Stimulated activated CD8-positive, alpha-beta memory T cell treated with anti-CD3 and anti-CD28 coated beads, Interleukin-4, amount 100 ng/mL, for 4 hours (primary cell): ENCODE data around the gene MOGAT2.
"Not testable (repeated sequence)": the region's sequence is repeated elsewhere in the genome, so short reads cannot be mapped to it uniquely, and the experiment has no call there.

Experiments used
- DNase-seq, 2 donors: peaks; one replicate each; pipeline ENCODE4 v3.0.0-alpha.2; 2020; ENCODE audit warnings: low read depth in 2 of 2, low spot score in 1 of 2

MOGAT2 gene

DNA sequence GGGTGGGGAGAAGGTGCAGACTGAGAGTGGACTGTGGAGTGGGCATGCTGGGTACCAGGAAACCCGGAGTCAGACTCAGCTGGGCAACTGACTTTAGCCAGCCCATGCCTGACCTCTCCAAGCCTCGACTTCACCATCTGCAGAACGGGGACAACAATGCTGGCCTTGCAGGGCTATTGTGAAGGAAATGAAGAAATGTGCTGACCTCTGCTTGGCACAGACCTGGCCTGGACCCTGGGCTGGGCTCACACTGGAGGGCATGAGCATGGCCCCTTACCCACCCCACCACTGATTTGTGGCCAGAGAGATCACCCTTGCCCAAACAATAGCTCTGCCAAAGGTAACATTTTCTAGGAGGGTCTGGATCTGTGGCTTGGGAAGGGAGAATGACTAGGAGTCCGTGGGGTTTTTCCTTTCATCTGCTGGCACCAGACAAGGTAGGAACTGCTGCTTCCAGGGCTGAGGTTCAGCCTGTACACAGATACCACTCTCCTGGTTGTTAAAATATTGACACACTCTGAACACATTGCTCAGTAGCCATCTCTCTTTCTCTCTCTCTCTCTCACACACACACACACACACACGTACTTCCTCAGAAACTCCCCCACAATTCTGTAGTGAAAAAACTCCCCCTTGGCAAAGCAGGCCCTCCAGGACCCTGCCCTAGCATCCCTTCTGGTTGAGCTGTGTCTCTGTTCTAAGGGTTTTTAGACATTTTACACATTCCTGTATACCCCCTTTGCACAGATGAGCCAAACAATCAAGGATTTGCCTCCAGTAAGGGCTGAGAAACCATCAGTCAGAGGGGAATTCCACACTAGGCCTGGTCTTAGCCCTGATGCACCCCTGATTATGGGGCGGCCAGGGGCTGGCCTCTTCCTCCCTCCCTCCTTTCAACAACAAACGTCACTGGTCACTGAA lies 1.0 kb downstream of the MOGAT2 start:
- no peak for DNase-seq

DNA sequence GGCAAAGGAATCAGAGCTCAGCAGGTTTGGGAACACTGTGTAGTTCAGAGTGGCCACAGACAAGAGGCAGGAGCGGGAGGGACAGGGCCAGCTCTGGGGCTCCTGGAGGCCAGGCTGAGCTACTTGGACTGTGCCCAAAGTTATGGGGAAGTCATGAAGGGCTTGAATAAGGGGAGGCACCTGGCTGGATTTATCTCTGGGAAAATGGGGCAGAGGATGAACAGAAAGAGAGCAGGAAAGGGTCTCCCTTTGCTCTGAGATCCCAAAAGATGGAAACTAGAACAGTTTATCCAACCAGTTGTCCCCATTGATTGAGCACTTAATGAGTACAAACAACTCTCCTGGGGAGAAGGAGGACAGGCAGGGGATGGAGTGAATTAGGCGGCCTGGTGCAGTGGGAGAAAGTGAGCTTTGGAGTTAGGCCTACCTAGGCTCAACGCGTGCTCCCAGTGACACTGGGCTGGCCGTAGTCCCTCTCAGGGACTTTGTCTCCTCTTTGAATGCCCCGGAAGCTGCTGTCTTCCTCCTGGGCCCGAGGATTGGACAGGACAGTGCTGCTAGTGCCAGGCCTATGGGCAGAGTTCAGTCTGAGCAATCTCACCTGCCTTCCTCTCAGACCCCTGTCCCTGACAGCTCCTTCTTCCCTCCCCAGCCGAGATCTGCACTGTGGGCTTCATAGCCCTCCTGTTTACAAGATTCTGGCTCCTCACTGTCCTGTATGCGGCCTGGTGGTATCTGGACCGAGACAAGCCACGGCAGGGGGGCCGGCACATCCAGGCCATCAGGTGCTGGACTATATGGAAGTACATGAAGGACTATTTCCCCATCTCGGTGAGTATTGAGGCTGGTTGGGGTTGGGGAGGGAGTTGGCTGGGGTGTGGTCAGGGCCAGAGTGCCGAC lies 2.0 kb downstream of the MOGAT2 start:
- DNase-seq: no peak

GRCh38 chr11:75720639-75721038 lies 3.0 kb downstream of the MOGAT2 start:
- DNase-seq: no peak

DNA sequence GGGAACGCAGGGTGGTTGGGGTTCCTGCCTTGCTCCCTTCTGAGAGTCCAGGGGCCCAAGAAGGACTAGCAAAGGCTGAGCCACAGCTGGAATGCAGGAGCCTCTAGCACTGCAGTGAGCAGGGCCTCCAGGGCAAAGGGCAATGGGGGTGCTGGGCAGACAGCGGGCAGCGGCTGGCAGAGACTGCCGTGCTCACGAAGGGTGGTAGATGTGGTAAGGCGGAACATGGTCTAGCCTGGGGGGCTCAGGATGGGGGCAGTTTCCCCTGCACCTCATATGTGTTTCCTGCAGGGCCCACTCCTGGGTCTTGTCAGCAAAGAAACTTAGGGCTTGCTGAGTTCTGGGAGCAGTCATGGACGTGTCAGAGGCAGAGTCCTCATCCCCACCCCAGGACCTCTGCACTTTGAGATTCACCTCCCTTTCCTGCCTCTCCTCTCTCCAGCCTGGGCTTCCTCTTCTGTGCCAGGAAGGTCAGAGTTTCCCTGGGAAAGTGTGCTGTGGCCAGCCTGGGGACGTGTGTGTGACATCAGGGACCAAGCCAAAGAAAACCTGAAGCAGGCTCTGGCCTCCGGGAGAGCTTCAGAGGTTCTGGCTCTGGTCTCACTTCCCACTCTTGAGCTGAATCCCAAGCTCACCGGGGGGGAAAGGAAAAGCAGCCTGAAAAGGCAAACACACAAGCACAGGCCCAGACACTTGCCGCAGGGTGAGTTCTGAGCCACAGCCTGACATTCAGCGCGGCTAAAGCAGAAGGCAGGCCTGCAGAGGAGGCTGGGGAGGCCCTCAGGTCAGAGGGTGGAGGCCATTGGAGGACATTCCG lies 4.4 kb downstream of the MOGAT2 start:
- DNase-seq: no peak

DNA sequence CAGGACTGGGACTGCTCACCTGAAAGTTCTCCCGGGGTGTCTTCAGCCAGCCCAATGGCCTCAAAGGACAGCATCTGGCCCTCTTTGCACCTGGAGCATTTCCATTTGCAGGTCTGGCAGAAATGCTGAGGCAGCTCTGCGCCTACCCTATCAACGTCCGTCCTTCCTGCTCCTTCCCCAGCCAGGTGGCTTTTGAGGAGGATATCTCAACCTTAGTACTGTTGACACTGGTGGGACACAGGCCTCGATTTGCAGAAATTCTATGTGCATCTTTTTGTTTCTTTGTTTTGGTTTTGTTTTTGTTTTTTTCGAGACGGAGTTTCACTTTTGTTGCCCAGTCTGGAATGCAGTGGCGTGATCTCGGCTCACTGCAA lies 5.0 kb downstream of the MOGAT2 start:
- no peak for DNase-seq

DNA sequence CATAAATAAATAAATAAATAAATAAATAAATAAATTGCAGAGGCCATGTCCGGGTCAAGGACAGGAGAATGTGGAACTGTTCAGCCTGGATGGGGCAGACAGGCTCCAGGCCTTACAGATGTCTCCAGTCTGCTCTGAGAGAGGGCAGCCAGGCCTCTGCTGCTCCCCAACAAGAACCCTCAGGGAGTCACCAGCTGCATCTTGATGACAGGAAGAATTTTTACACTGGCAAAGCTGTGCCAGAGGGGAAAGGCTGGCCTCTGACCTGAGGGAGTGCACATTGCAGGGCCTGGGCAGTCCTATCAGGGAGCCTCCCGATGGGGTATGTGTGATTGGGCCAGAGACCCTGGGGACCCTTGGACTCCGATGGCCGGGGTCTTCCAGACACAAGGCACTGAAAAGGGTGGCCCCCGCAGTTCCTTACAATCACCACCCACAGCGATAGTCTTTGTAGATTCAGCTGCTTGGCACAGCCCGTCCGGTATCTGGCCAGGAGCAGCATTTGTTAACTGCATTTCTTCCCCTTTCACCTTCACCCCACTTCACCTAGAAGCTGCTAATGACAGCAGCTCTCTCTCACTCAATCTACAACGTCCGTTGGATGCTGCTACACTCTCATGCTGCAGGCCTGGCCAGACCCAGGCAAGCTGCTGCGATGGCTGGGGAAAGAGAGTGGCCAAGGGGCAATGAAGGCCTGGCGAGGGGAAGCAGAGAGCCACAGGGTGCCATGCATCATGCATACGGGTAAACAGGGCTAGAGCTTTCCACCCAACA lies 8.1 kb downstream of the MOGAT2 start:
- no peak for DNase-seq

DNA sequence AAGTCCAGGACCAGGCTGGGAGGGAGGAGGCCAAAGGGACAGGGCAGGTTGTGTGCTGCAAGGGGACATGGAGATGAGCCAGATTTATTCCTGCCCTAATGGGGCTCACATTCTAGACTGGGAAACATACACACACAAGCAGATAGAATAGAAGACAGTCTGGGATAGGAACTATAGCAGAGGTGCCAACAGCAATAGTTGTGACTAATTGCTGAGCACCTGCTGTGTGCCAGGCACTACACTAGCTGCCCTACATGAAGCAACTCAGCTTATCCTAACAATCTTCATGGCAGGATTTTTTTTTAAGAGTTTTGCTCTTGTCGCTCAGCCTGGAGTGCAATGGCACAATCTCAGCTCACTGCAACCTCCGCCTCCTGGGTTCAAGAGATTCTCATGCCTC lies 11.4 kb downstream of the MOGAT2 start:
- no peak for DNase-seq

GRCh38 chr11:75731095-75731494 lies 13.5 kb downstream of the MOGAT2 start:
- DNase-seq: no peak

DNA sequence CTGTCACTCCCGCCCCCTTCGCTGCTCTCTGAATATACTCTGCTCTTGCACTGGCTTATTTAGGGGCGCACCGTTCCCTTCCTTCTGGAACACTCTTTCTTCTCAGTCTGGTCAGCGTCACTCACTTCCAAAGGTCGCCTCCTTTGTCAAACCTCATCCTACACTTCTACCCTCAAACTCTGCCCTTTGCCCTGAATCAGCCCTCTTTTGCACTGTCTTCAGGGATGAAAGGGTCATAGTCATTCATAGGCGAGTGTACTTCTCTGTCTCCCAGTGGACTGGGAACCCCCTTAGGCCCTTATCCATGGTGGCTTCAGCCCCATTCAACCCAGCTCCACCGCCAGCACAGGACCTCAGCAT lies 15.4 kb downstream of the MOGAT2 start:
- no peak for DNase-seq

GRCh38 chr11:75733431-75734107 lies 15.9 kb downstream of the MOGAT2 start:
- no peak for DNase-seq

DNA sequence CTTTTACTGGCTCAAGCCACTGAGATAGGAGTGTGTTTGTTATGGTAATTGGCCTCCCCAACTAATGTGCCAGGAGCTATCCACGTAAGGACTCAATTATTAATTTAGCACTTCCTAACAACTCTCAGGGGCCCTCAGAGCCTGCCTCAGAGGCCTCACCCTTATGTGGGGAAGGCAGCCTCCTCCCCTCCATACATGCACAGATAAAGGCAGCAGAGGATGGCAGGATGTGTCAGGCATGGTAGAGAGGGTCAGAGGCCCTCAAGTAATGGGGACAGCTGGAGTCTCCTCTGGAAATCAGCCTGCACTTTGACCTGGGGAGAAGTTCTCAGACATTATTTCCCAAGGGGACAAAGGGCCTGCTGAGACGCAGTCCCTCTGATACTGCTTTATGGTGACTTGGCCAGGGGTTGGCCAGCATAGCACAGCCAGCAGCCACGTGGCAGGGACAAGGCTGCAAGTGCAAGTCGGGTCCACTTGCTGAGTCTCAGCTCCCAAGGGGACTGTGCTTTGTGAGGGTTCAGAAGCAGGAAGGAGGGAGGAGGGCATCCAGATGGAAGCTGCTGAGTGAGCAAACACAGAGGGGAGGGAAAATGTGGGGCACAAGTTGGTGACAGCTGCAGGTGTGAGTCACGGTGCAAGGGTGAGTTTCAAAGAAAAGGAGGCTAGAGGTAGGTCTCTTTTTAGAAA lies 17.0 kb downstream of the MOGAT2 start:
- DNase-seq: no peak

DNA sequence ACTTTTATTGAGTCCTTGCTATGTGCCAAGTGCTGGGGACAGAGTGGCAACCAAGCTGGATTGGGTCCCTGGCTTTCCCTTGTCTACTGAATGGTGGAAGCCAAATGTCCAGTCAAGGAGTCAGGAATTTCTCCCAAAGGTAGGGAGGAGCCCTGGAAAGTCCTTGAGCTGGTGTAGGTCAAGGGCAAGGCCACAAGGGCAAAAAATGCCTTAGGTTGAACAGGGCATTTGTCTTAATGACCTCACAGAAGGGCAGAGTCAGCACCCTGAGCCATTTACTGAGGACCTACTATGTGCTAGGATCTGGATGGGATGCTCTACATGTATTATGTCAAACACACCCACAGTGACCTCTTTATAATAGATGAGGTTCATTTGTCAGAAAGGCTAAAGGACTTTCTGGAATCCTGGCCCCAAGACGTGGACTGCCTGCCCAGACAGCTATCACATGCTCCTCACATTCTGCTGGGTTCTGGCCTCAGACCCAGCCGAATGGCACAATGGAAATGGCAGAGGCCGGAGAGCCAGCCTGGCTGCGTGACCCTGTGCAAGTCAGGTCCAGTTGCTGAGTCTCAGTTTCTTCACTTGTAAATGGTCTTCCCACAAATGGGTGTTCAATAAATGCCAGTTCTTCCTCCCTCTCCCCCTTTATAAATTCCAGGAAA lies 17.7 kb downstream of the MOGAT2 start:
- no peak for DNase-seq

GRCh38 chr11:75737314-75737713 lies 19.7 kb downstream of the MOGAT2 start:
- no peak for DNase-seq

- DNase-seq: no peak
Measured at GRCh38 chr11:75740681-75741080, 23.0 kb downstream of the MOGAT2 start.

DNA sequence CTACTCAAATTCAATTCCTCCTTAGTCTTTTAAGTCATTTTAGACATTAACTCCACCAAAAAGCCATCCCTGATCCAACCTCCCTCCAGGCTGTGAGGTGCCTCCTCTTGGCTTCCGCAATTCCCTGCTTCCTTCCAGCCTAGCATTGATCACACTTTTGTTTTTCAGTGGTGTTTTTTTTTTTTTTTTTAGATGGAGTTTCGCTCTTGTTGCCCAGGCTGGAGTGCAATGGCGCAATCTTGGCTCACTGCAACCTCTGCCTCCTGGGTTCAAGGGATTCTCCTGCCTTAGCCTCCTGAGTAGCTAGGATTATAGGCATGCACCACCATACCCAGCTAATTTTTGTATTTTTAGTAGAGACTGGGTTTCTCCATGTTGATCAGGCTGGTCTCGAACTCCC lies 25.5 kb downstream of the MOGAT2 start:
- not testable (repeated sequence) for DNase-seq

- DNase-seq: no peak
Measured at GRCh38 chr11:75743711-75744563, 26.3 kb downstream of the MOGAT2 start.

GRCh38 chr11:75745807-75746206 lies 28.2 kb downstream of the MOGAT2 start:
- DNase-seq: no peak

DNA sequence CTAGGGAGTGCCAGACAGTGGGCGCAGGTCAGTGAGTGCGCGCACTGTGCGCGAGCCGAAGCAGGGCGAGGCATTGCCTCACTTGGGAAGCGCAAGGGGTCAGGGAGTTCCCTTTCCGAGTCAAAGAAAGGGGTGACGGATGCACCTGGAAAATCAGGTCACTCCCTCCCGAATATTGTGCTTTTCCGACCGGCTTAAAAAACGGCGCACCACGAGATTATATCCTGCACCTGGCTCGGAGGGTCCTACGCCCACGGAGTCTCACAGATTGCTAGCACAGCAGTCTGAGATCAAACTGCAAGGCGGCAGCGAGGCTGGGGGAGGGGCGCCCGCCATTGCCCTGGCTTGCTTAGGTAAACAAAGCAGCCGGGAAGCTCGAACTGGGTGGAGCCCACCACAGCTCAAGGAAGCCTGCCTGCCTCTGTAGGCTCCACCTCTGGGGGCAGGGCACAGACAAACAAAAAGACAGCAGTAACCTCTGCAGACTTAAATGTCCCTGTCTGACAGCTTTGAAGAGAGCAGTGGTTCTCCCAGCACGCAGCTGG lies 31.2 kb downstream of the MOGAT2 start:
- not testable (repeated sequence) for DNase-seq
